Mesothelial cell of epicardium (in vitro differentiated cells): ENCODE measurements around the gene SLIT3. TPM values are rescaled to one million over a fixed set of nuclear protein-coding genes. Genes with fewer than 3 reads are reported as not detected.
A peak's percentile ranks its signal among the peaks of the same experiment; 100 is the strongest.

Experiments
- DNase-seq, 2 experiments: peaks; one replicate each; pipeline ENCODE4 v3.0.0; 2021; ENCODE audit warnings: low spot score in 2 of 2; ENCODE audit not compliant: unreplicated experiment in 2 of 2
- H3K27ac Mint-ChIP-seq: 2 replicates; pipeline ENCODE4 v1.8.0; 2021; ENCODE audit warnings: mixed read lengths
- H3K27me3 Mint-ChIP-seq: 2 replicates; pipeline ENCODE4 v1.8.0; 2021; ENCODE audit warnings: low read depth, mixed read lengths
- H3K36me3 Mint-ChIP-seq: 2 replicates; pipeline ENCODE4 v1.8.0; 2021; ENCODE audit warnings: mixed read lengths
- H3K4me1 Mint-ChIP-seq: 2 replicates; pipeline ENCODE4 v1.8.0; 2021; ENCODE audit warnings: mixed read lengths
- H3K4me3 Mint-ChIP-seq: 2 replicates; pipeline ENCODE4 v1.8.0; 2021; ENCODE audit warnings: mild to moderate bottlenecking, moderate library complexity, mixed read lengths
- H3K9me3 Mint-ChIP-seq: 2 replicates; pipeline ENCODE4 v1.8.0; 2021; ENCODE audit warnings: mixed read lengths
- microRNA-seq: library from miRNA; unstranded; fragments of <30 nt; microRNA quantifications from one replicate; pipeline ENCODE4 v1.2.0, GENCODE V29; 2021; ENCODE audit warnings: inconsistent platforms, mixed read lengths
- total RNA-seq: library from RNA; stranded (reverse); gene quantifications from 3 replicates; pipeline ENCODE4 v1.2.1, GENCODE V29; 2021
- TF ChIP-seq, protein P1 (sequence below): fragments of 200-600 bp; sonication (generic); IDR thresholded peaks from one replicate; pipeline ENCODE4 v1.5.0; 2021; ENCODE audit warnings: antibody characterized with exemption; ENCODE audit not compliant: unreplicated experiment

The SLIT3 gene
- total RNA-seq, 1 donor from 2014 or later = 65.1 TPM

DNA sequence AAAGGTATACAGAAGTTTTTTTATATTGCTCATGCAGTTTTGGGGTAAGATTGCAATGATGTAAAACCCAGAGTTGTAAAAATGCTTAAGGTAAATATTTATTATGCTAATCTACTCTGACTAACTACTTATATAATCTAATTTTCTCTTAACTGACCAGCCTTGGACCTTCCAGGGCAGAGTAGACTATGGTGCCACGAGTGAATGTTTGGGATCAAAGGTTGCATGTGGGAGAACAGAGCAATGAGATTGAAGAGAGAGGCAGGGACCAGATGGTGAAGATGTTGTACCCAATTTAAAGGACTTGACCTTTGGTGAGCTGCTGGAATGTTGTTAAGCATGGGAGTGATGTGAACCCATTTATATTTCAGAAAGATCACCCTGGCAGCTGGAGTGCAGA, 686.9 kb downstream of the SLIT3 start:
- no peaks in the 10 kb centered on the region for H3K9me3 Mint-ChIP-seq
- peaks cover 32% of the 10 kb centered on the region for H3K4me1 Mint-ChIP-seq
- H3K27ac Mint-ChIP-seq = no peak overlapping the region
- H3K4me3 Mint-ChIP-seq = no peak overlapping the region
- H3K27me3 Mint-ChIP-seq = no peaks in the 10 kb centered on the region
- H3K36me3 Mint-ChIP-seq = no peaks in the 10 kb centered on the region
- TF ChIP-seq, protein P1, sequence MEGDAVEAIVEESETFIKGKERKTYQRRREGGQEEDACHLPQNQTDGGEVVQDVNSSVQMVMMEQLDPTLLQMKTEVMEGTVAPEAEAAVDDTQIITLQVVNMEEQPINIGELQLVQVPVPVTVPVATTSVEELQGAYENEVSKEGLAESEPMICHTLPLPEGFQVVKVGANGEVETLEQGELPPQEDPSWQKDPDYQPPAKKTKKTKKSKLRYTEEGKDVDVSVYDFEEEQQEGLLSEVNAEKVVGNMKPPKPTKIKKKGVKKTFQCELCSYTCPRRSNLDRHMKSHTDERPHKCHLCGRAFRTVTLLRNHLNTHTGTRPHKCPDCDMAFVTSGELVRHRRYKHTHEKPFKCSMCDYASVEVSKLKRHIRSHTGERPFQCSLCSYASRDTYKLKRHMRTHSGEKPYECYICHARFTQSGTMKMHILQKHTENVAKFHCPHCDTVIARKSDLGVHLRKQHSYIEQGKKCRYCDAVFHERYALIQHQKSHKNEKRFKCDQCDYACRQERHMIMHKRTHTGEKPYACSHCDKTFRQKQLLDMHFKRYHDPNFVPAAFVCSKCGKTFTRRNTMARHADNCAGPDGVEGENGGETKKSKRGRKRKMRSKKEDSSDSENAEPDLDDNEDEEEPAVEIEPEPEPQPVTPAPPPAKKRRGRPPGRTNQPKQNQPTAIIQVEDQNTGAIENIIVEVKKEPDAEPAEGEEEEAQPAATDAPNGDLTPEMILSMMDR = no peak
- DNase-seq = no peak

DNA sequence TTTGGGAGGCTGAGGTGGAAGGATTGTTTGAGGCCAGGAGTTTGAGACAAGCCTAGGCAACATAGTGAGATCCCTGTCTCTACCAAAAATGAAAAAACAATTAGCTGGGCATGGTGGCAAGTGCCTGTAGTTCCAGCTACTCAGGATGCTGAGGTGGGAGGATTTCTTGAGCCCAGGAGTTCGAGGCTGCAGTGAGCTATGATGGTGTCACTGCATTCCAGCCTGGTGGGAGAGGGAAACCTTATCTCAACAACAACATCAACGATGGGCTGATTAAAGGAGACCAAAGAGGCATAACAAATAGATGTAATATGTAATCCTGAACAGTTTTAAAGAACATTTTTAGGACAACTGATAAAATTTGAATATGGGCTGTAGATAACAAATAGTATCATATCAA, 687.5 kb downstream of the SLIT3 start:
- Mint-ChIP-seq H3K4me3 (no peak overlapping the region), H3K36me3 (no peaks in the 10 kb centered on the region), H3K27me3 (no peaks in the 10 kb centered on the region), H3K4me1 (peaks cover 33% of the 10 kb centered on the region), H3K9me3 (no peaks in the 10 kb centered on the region), H3K27ac (no peak overlapping the region)
- TF ChIP-seq, protein P1 = no peak
- no peak for DNase-seq

DNA sequence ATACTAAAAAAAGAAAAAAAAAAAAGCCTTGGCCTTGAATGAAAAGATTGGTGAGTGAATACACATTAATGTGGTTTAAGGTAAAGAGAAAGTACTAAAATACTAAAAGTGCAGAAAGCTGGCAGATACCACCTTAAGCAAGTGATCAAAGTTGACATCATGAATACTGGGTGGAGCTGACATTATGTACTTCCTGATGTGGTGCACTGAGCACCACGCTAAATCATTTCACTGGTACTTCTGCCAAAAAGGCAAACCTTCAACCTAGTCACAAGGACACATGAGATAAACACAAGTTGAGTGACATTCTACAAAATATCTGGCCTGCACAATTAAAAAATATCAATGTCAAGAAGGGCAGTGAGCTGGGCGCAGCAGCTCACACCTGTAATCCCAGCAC, 687.9 kb downstream of the SLIT3 start:
- H3K4me1 Mint-ChIP-seq = peaks cover 34% of the 10 kb centered on the region
- H3K4me3 Mint-ChIP-seq = no peak overlapping the region
- TF ChIP-seq, protein P1 = no peak
- no peaks in the 10 kb centered on the region for H3K27me3 Mint-ChIP-seq
- peak overlapping the region; percentile 44 for H3K27ac Mint-ChIP-seq
- DNase-seq = no peak
- H3K9me3 Mint-ChIP-seq = no peaks in the 10 kb centered on the region
- no peaks in the 10 kb centered on the region for H3K36me3 Mint-ChIP-seq

DNA sequence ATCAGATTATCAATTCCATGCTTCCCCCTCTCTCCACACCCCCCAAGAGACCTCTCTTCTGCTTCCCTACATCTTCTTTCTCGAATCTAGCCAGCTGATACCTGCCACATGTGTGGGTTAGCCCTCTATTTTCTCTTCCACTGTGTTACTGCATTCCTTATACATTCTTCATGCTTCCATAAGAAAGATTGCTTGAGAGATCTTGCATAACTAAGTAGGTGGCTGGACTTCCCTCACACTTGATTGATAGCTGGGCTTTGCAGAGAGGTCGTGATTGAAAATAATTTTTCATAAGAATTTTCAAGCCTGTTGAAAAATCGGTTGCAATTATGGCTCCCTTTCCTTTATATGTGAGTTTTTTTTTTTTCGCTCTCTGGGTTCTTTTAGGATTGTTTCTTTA, 688.8 kb downstream of the SLIT3 start:
- no peak for DNase-seq
- TF ChIP-seq, protein P1 = no peak
- Mint-ChIP-seq H3K27ac (peak overlapping the region; percentile 23), H3K9me3 (no peaks in the 10 kb centered on the region), H3K4me3 (no peak overlapping the region), H3K36me3 (no peaks in the 10 kb centered on the region), H3K4me1 (peaks cover 34% of the 10 kb centered on the region), H3K27me3 (no peaks in the 10 kb centered on the region)

Small RNA genes within 50 kb of the gene (microRNA-seq; reads per million reads assigned to microRNA genes)
- gene MIR218-2 = 3.8 reads per million, percentile 11 among the genes with 10 or more reads in this experiment
- 42.8 reads per million, percentile 56 among the genes with 10 or more reads in this experiment for gene MIR585
